CD4-positive, alpha-beta T cell (primary cell): ENCODE measurements around the gene PI4KA. TPM values are rescaled to one million over a fixed set of nuclear protein-coding genes. Genes with fewer than 3 reads are reported as not detected.
"Not testable (repeated sequence)": the region's sequence is repeated elsewhere in the genome, so short reads cannot be mapped to it uniquely, and the experiment has no call there.

Source experiments
- ATAC-seq: fragments of 200-7000 bp; cut with Tn5 transposase; one replicate; pipeline ENCODE4 v1.10.0; 2022; ENCODE audit warnings: mild to moderate bottlenecking; ENCODE audit not compliant: poor library complexity
- CTCF ChIA-PET: fragments of 350-600 bp; sonication (Branson Sonifier 250); formaldehyde crosslinking; loops from one replicate; lab custom pipeline; 2021; ENCODE audit warnings: antibody characterized with exemption, inconsistent platforms; lab: Charles Lee
- POLR2A ChIA-PET: fragments of 350-600 bp; sonication (Branson Sonifier 250); formaldehyde crosslinking; loops from one replicate; lab custom pipeline; 2021; ENCODE audit warnings: antibody characterized with exemption, inconsistent platforms; lab: Charles Lee
- DNase-seq, 14 experiments: peaks; one replicate each; pipeline ENCODE4 v3.0.0-alpha.2; 2013 to 2020; ENCODE audit warnings: mixed read lengths in 2 of 14
- H3K27ac ChIP-seq, 2 donors: one replicate each; pipeline versions ENCODE4 v1.5.1 to v1.7.0; 2013; ENCODE audit warnings: low read length in 2 of 2, low read depth in 1 of 2, mild to moderate bottlenecking in 1 of 2
- H3K27me3 ChIP-seq, 2 experiments: 1 replicate in 1 of 2; 2 replicates in 1 of 2; pipeline versions ENCODE4 v1.6.1 to v1.7.0; 2013; ENCODE audit warnings: low read length in 2 of 2, control low read depth in 1 of 2, mild to moderate bottlenecking in 1 of 2, moderate library complexity in 1 of 2; ENCODE audit not compliant: insufficient read depth in 2 of 2, control insufficient read depth in 1 of 2
- H3K36me3 ChIP-seq: one replicate; pipeline ENCODE4 v1.6.1; 2013; ENCODE audit warnings: low read length, control low read depth; ENCODE audit not compliant: insufficient read depth
- H3K4me1 ChIP-seq: one replicate; pipeline ENCODE4 v1.6.1; 2013; ENCODE audit warnings: low read length, control low read depth; ENCODE audit not compliant: insufficient read depth
- H3K4me3 ChIP-seq: one replicate; pipeline ENCODE4 v1.5.1; 2013; ENCODE audit warnings: mild to moderate bottlenecking, low read length, moderate library complexity
- H3K9me3 ChIP-seq, 2 experiments: 1 replicate in 1 of 2; 2 replicates in 1 of 2; pipeline versions ENCODE4 v1.6.1 to v1.7.0; 2013; ENCODE audit warnings: low read length in 2 of 2, mild to moderate bottlenecking in 2 of 2, control low read depth in 1 of 2, moderate library complexity in 1 of 2; ENCODE audit not compliant: control insufficient read depth in 1 of 2, insufficient read depth in 1 of 2
- H3K27ac Mint-ChIP-seq: one replicate; pipeline ENCODE4 v1.8.0; 2020; ENCODE audit warnings: mixed read lengths
- H3K27me3 Mint-ChIP-seq: one replicate; pipeline ENCODE4 v1.8.0; 2021; ENCODE audit warnings: mixed read lengths
- H3K36me3 Mint-ChIP-seq: one replicate; pipeline ENCODE4 v1.8.0; 2021; ENCODE audit warnings: low read depth, mixed read lengths
- H3K4me1 Mint-ChIP-seq: one replicate; pipeline ENCODE4 v1.8.0; 2021; ENCODE audit warnings: low read depth, mixed read lengths
- H3K4me3 Mint-ChIP-seq: one replicate; pipeline ENCODE4 v1.8.0; 2020; ENCODE audit warnings: mild to moderate bottlenecking, mixed read lengths
- H3K9me3 Mint-ChIP-seq: one replicate; pipeline ENCODE4 v1.8.0; 2020; ENCODE audit warnings: mixed read lengths
- intact Hi-C, 2 experiments: fragments of 100-400 bp; cut with DNase I in 1 of 2; cut with micrococcal nuclease in 1 of 2; formaldehyde crosslinking; loops; one replicate each; pipeline versions ENCODE4 v1.15.1 to v1.9.0; 2023 to 2025; cut with DNase I, micrococcal nuclease
- total RNA-seq, 174 experiments: library from RNA in 2 of 174; stranded (reverse) in 2 of 174; gene quantifications; one replicate each; pipeline ENCODE4 v1.2.3 and lab custom pipeline; 2021 to 2026
- TF ChIP-seq, protein P1 (sequence below): fragments of 200-600 bp; IDR thresholded peaks from one replicate; pipeline ENCODE4 v1.8.0; 2022; ENCODE audit warnings: antibody characterized with exemption, mild to moderate bottlenecking

The PI4KA gene
- total RNA-seq, 2 experiments from 2014 or later, result 137 to 146 TPM

DNA sequence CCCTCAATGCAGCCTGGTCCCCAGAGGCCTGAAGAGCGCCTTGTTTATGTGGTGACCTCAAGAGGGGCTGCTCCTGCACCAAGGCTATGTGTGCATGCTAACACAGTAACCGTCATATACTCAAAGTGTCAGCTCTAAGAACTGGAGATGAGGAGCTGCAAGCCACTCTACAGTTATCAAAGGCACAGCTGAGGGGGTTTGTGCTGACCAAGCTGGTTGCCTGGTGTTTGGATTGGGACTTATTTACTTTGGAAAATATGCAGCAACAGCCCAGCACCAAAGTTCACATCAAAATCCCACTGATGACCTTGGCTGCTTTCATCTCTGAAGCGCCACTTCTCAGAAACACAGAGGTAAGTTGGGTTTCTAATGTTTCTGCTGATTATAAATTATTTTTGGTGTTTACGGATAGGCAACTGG is 84.8 kb downstream of the PI4KA start, which contains the start of gene SERPIND1:
Gene SERPIND1, plus strand, starts transcription at position 321 of the 420 bp plus-strand sequence. CDS start 5,200 bp downstream, outside the sequence.
- POLR2A ChIA-PET, result no interaction called here

DNA sequence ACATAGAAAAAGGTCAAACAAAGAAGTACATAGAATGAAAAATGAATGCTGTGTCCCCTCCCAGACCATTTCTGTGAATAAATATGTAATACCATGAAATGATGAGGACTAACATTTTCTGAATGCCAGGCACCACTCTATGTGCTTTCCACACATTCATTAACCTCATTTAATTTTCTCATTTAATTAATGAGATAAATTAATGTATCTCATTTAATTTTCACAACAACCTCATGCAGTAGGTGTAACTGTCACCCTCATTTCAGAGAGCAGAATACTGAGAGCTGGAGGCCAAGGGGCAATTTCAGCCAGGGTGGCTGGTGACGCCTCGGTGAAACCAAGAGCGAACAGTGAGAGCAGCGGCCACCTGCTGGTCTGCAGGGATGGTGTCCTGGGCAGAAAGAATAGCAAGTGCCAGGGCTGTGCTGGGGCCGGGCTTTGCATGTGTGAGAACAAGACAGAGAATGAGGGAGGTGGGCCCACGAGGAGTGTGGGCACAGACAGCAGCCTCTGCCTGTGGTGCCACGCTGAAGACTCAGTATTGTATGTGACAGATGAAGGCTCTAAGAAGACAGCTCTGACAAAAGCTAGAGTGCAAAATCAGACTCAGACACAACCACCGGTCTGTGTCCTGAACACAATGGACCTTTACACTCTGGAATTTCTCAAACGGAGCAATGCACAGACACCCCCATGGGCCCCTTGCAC is 86.5 kb downstream of the PI4KA start:
- no peaks in the 10 kb centered on the region for H3K4me1 ChIP-seq
- POLR2A ChIA-PET, result no interaction called here
- Mint-ChIP-seq H3K4me1 (no peaks in the 10 kb centered on the region), H3K4me3 (no peak overlapping the region), H3K27me3 (no peaks in the 10 kb centered on the region), H3K27ac (no peak overlapping the region), H3K9me3 (no peaks in the 10 kb centered on the region), H3K36me3 (peaks cover 60% of the 10 kb centered on the region)
- TF ChIP-seq, protein P1, sequence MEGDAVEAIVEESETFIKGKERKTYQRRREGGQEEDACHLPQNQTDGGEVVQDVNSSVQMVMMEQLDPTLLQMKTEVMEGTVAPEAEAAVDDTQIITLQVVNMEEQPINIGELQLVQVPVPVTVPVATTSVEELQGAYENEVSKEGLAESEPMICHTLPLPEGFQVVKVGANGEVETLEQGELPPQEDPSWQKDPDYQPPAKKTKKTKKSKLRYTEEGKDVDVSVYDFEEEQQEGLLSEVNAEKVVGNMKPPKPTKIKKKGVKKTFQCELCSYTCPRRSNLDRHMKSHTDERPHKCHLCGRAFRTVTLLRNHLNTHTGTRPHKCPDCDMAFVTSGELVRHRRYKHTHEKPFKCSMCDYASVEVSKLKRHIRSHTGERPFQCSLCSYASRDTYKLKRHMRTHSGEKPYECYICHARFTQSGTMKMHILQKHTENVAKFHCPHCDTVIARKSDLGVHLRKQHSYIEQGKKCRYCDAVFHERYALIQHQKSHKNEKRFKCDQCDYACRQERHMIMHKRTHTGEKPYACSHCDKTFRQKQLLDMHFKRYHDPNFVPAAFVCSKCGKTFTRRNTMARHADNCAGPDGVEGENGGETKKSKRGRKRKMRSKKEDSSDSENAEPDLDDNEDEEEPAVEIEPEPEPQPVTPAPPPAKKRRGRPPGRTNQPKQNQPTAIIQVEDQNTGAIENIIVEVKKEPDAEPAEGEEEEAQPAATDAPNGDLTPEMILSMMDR, result no peak
- CTCF ChIA-PET, result no interaction called here
- no peak overlapping the region for H3K27ac ChIP-seq
- ATAC-seq (no peak), DNase-seq (no peak)
- intact Hi-C loops, result no loop called here
- H3K27me3 ChIP-seq, result no peaks in the 10 kb centered on the region
- no peaks in the 10 kb centered on the region for H3K9me3 ChIP-seq
- no peak overlapping the region for H3K4me3 ChIP-seq
- H3K36me3 ChIP-seq, result peaks cover 25% of the 10 kb centered on the region

More for the DNA sequence above, 84.8 kb downstream of the PI4KA start, which contains the start of gene SERPIND1:
- no peaks in the 10 kb centered on the region for H3K9me3 Mint-ChIP-seq
- peaks cover 63% of the 10 kb centered on the region for H3K36me3 Mint-ChIP-seq
- Histone ChIP-seq H3K9me3 (no peaks in the 10 kb centered on the region), H3K27ac (no peak within 1 kb of the TSS), H3K27me3 (no peaks in the 10 kb centered on the region), H3K36me3 (peaks cover 36% of the 10 kb centered on the region), H3K4me3 (no peak within 1 kb of the TSS), H3K4me1 (no peaks in the 10 kb centered on the region)
- CTCF ChIA-PET, result interaction anchor here (1.1 kb wide), 1 partner anchor 10 kb away, joined by 3 read pairs; no protein-coding TSS in a partner anchor
- H3K4me3 Mint-ChIP-seq, result no peak within 1 kb of the TSS
- DNase-seq, result no peak
- H3K27ac Mint-ChIP-seq, result no peak within 1 kb of the TSS
- ATAC-seq, result no peak
- TF ChIP-seq, protein P1, result no peak
- H3K27me3 Mint-ChIP-seq, result no peaks in the 10 kb centered on the region
- intact Hi-C loops, result no loop called here
- H3K4me1 Mint-ChIP-seq, result no peaks in the 10 kb centered on the region

- H3K27me3 Mint-ChIP-seq, intact Hi-C loops, H3K4me3 ChIP-seq, ATAC-seq, DNase-seq, H3K27ac Mint-ChIP-seq, H3K9me3 ChIP-seq, CTCF ChIA-PET, H3K4me3 Mint-ChIP-seq, H3K27ac ChIP-seq, H3K9me3 Mint-ChIP-seq, H3K4me1 Mint-ChIP-seq, POLR2A ChIA-PET, H3K27me3 ChIP-seq, H3K4me1 ChIP-seq: not testable (repeated sequence)
- peaks cover 29% of the 10 kb centered on the region for H3K36me3 ChIP-seq
- peaks cover 58% of the 10 kb centered on the region for H3K36me3 Mint-ChIP-seq
Measured at GRCh38 chr22:20769496-20769826, 89.2 kb downstream of the PI4KA start.
